Pancreas (tissue), 10 donors: Measurements from ENCODE around the gene IL36G. TPM values are rescaled to one million over a fixed set of nuclear protein-coding genes. Genes with fewer than 3 reads are reported as not detected.

Experiments
- ATAC-seq, 4 donors: fragments of 200-7000 bp; cut with Tn5 transposase; one replicate each; pipeline versions ENCODE4 v1.8.0 to v1.9.1; 2020; ENCODE audit warnings: mild to moderate bottlenecking in 4 of 4, moderate library complexity in 4 of 4
- DNase-seq, 6 donors: peaks; one replicate each; pipeline ENCODE4 v3.0.0-alpha.2; 2020
- FAIRE-seq: peaks from 2 replicates; lab custom pipeline; 2012; peaks lifted over from hg19 to GRCh38; lab: Jason Lieb, UNC
- H3K27ac ChIP-seq, 4 donors: fragments of 200-600 bp; sonication (generic); 1 replicate in 3 of 4; 2 replicates in 1 of 4; pipeline versions ENCODE4 v1.5.0 to v1.8.0; 2020
- H3K27me3 ChIP-seq, 4 donors: fragments of 200-600 bp; one replicate each; pipeline ENCODE4 v1.8.0; 2021
- H3K36me3 ChIP-seq, 3 donors: fragments of 200-600 bp; sonication (generic) in 1 of 3; one replicate each; pipeline versions ENCODE4 v1.5.0 to v1.8.0; 2020 to 2021
- H3K4me1 ChIP-seq, 3 donors: fragments of 200-600 bp; one replicate each; pipeline ENCODE4 v1.8.0; 2021
- H3K4me3 ChIP-seq, 4 donors: fragments of 200-600 bp; sonication (generic) in 2 of 4; one replicate each; pipeline versions ENCODE4 v1.5.0 to v1.8.0; 2020 to 2021
- H3K9me3 ChIP-seq, 4 donors: fragments of 200-600 bp; one replicate each; pipeline ENCODE4 v1.8.0; 2021
- WGBS, 2 donors: extraction: QIAGEN DNeasy Blood & Tissue Kit; methylation state at CpG; one replicate each; pipeline ENCODE4 v1.1.7; 2013; 5-methylcytosine and 5-hydroxymethylcytosine counted together
- intact Hi-C, 3 donors: fragments of 100-400 bp; cut with DNase I; formaldehyde crosslinking; loops; one replicate each; pipeline versions ENCODE4 v1.11.1 to v1.14.2; 2022
- polyA plus RNA-seq, 2 donors: library from polyadenylated mRNA; stranded (reverse); fragments of 200-250 nt; gene quantifications; one replicate each; pipeline ENCODE4 v1.2.3, GENCODE V29; 2013
- total RNA-seq, 6 donors: library from RNA; stranded (reverse); fragmentation: NEBNext Ultra II Directional in 4 of 6; extraction: Animal tissue kit (Norgen Biotek cat#: 25700) in 4 of 6; gene quantifications; one replicate each; pipeline versions ENCODE4 v1.2.1 to v1.2.4, GENCODE V29; 2021 to 2023
- TF ChIP-seq, protein P1 (sequence below), 4 donors: fragments of 200-600 bp; sonication (generic) in 3 of 4; IDR thresholded peaks; one replicate each; pipeline versions ENCODE4 v1.5.0 to v1.8.0; 2021; ENCODE audit warnings: antibody characterized with exemption in 4 of 4
- donor health status: healthy with polysubstance abuse.
- donor health status: DM: no; HTN: no; CAD: no; lungs with moderate emphysema.
- donor health status: DM: no; HTN: no; CAD: no.
- donor health status: control.
- donor health status: control.
- donor health status: Bipolar disorder and iron deficiency.
- donor health status: DM: yes; HTN: yes; CAD: no.
- donor health status: DM: no; HTN: no; CAD: no.
- donor health status: DM: no; HTN: no; CAD: no.
- donor health status: DM: yes; HTN: yes; CAD: no.

The IL36G gene
- total and polyA plus RNA-seq, 8 donors, result not detected

GRCh38 chr2:112939425-112939824 lies 38.4 kb upstream of the IL36G start:
- Histone ChIP-seq H3K27ac (no peak overlapping the region), H3K36me3 (no peaks in the 10 kb centered on the region), H3K27me3 (no peaks in the 10 kb centered on the region), H3K9me3 (no peaks in the 10 kb centered on the region), H3K4me3 (no peak overlapping the region), H3K4me1 (no peaks in the 10 kb centered on the region)
- WGBS, 2 donors, result 66 to 78% methylated on average over 5 of the region's 5 CpGs
- FAIRE-seq (no peak), ATAC-seq (peak in 1 of 4 donors; percentile 79), DNase-seq (no peak)
- TF ChIP-seq, protein P1, sequence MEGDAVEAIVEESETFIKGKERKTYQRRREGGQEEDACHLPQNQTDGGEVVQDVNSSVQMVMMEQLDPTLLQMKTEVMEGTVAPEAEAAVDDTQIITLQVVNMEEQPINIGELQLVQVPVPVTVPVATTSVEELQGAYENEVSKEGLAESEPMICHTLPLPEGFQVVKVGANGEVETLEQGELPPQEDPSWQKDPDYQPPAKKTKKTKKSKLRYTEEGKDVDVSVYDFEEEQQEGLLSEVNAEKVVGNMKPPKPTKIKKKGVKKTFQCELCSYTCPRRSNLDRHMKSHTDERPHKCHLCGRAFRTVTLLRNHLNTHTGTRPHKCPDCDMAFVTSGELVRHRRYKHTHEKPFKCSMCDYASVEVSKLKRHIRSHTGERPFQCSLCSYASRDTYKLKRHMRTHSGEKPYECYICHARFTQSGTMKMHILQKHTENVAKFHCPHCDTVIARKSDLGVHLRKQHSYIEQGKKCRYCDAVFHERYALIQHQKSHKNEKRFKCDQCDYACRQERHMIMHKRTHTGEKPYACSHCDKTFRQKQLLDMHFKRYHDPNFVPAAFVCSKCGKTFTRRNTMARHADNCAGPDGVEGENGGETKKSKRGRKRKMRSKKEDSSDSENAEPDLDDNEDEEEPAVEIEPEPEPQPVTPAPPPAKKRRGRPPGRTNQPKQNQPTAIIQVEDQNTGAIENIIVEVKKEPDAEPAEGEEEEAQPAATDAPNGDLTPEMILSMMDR (IDR thresholded peaks at IDR 0.05), result no peak
- intact Hi-C loops, result loop anchor here in 1 of 3 donors (10.0 kb wide), 1 partner anchor 185 kb away; no protein-coding TSS in a partner anchor

GRCh38 chr2:112940859-112941625 lies 36.8 kb upstream of the IL36G start:
- Histone ChIP-seq H3K27ac (no peak overlapping the region), H3K4me3 (no peak overlapping the region), H3K4me1 (no peaks in the 10 kb centered on the region), H3K9me3 (no peaks in the 10 kb centered on the region), H3K36me3 (no peaks in the 10 kb centered on the region), H3K27me3 (no peaks in the 10 kb centered on the region)
- intact Hi-C loops, result no loop called here
- FAIRE-seq, result no peak
- ATAC-seq, result no peak
- WGBS, 2 donors, result 70 to 75% methylated on average over 3 of the region's 3 CpGs
- TF ChIP-seq, protein P1 (IDR thresholded peaks at IDR 0.05), result no peak
- DNase-seq, result no peak

DNA sequence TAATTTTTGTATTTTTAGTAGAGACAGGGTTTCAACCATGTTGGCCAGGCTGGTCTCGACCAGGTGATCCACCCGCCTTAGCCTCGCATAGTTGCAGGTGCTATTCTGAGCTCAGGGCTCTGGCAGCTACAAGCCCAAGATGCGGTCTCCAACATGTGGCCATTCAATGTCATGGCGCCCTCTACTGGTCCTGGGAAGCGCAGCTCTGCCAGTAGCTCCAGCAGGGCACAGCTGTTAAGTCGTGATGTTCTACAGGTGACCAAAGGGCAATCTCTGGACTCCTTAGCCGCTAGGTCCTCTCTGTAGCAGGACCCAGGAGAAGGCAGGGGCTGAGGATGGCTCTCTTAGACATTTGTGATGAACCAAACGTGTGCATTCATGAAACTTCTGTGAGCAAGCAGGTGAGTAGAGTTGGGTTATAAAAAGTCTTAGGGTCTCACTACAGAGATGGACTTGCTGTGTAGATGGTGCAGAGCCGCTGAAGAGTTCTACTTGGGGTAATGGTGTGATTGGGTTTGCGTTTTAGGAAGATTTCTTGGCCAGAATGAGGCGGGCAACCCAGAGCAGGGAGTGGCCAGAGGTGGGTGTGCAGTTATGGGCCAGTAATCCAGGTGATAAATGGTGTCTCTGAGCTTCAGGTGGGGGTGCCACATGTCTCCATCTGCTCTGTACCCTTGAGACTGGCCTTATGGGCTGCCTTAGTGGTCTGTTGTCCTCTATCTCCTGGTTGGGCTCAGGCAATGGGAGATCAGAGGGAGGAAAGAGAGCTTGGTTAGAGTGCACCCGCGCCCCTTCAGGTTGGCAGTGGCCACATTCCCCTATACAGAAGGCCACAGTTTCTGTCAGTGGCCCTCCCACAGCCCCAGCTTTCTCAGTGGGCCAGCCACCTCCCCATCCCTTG lies 35.8 kb upstream of the IL36G start:
- intact Hi-C loops, result no loop called here
- FAIRE-seq, result no peak

GRCh38 chr2:112942654-112943002 lies 35.2 kb upstream of the IL36G start:
- no peak overlapping the region for H3K4me3 ChIP-seq
- no peak for ATAC-seq
- TF ChIP-seq, protein P1 (IDR thresholded peaks at IDR 0.05), result no peak
- FAIRE-seq, result no peak
- no peaks in the 10 kb centered on the region for H3K9me3 ChIP-seq
- H3K4me1 ChIP-seq, result no peaks in the 10 kb centered on the region
- 34 to 53% methylated on average over 2 of the region's 2 CpGs for WGBS, 2 donors
- H3K27me3 ChIP-seq, result no peaks in the 10 kb centered on the region
- DNase-seq, result no peak
- no peaks in the 10 kb centered on the region for H3K36me3 ChIP-seq
- no peak overlapping the region for H3K27ac ChIP-seq
- intact Hi-C loops, result no loop called here

More for the DNA sequence above, 35.8 kb upstream of the IL36G start:
- 32 to 33% methylated on average over 14 of the region's 14 CpGs for WGBS, 2 donors
- TF ChIP-seq, protein P1 (IDR thresholded peaks at IDR 0.05), result peak; percentile 39 to 76 (median 58)
- DNase-seq, result peak; percentile 39 to 74 (median 60)
- H3K9me3 ChIP-seq, result no peaks in the 10 kb centered on the region
- no peaks in the 10 kb centered on the region for H3K4me1 ChIP-seq
- no peaks in the 10 kb centered on the region for H3K36me3 ChIP-seq
- no peaks in the 10 kb centered on the region for H3K27me3 ChIP-seq
- no peak overlapping the region for H3K4me3 ChIP-seq
- H3K27ac ChIP-seq, result no peak overlapping the region
- ATAC-seq, result peak; percentile 46 to 92 (median 86)
